SU-DHL-6 (cell line): ENCODE measurements around the gene TCAIM.

ENCODE experiments used
- H2AFZ ChIP-seq: fragments of 200-600 bp; sonication (generic); 2 replicates; pipeline ENCODE4 v1.6.1; 2014; ENCODE audit warnings: low read depth, mild to moderate bottlenecking, moderate library complexity, mixed read lengths, antibody characterized with exemption, low read length; ENCODE audit not compliant: severe bottlenecking
- H3F3A ChIP-seq: fragments of 200-600 bp; shearing (Covaris generic); 2 replicates; pipeline ENCODE4 v1.6.0; 2016; ENCODE audit warnings: antibody characterized with exemption, mild to moderate bottlenecking; ENCODE audit not compliant: insufficient read depth
- H3K27ac ChIP-seq: fragments of 200-600 bp; sonication (generic); 2 replicates; pipeline ENCODE4 v1.5.1; 2016; ENCODE audit warnings: low read depth, mild to moderate bottlenecking, low read length, moderate library complexity, mixed read lengths
- H3K27me3 ChIP-seq: fragments of 200-600 bp; sonication (generic), shearing (Covaris generic); 2 replicates; pipeline ENCODE4 v1.6.0; 2014; ENCODE audit warnings: mild to moderate bottlenecking, low read length
- H3K36me3 ChIP-seq: fragments of 200-600 bp; sonication (generic); 2 replicates; pipeline ENCODE4 v1.6.1; 2014; ENCODE audit warnings: mild to moderate bottlenecking, low read length, mixed read lengths
- H3K4me2 ChIP-seq: fragments of 300-600, 200-600 bp; shearing (Covaris generic), sonication (generic); 2 replicates; pipeline ENCODE4 v1.6.0; 2014; ENCODE audit warnings: low read length, low read depth, mild to moderate bottlenecking; ENCODE audit not compliant: poor library complexity, severe bottlenecking
- H3K4me3 ChIP-seq: fragments of 200-600 bp; sonication (generic); 2 replicates; pipeline ENCODE4 v1.5.1; 2014; ENCODE audit warnings: antibody characterized with exemption, low read length, mild to moderate bottlenecking, mixed read lengths; ENCODE audit not compliant: insufficient read depth, poor library complexity, severe bottlenecking
- H3K79me2 ChIP-seq: fragments of 200-600 bp; sonication (generic); 2 replicates; pipeline ENCODE4 v1.6.1; 2014; ENCODE audit warnings: mild to moderate bottlenecking, low read length, moderate library complexity; ENCODE audit not compliant: insufficient read depth
- H3K9ac ChIP-seq: fragments of 200-600 bp; sonication (generic); 2 replicates; pipeline ENCODE4 v1.7.0; 2014; ENCODE audit warnings: mild to moderate bottlenecking, low read length
- H3K9me2 ChIP-seq: fragments of 200-600 bp; sonication (generic); replicated peaks from 2 replicates; pipeline ENCODE4 v1.6.1; 2014; ENCODE audit warnings: low read length; ENCODE audit not compliant: insufficient read depth
- H3K9me3 ChIP-seq: fragments of 200-600 bp; sonication (generic); 2 replicates; pipeline ENCODE4 v1.6.1; 2014; ENCODE audit warnings: low read length, mixed read lengths; ENCODE audit not compliant: insufficient read depth
- H4K20me1 ChIP-seq: fragments of 200-600 bp; sonication (generic); 2 replicates; pipeline ENCODE4 v1.6.1; 2014; ENCODE audit warnings: low read depth, mild to moderate bottlenecking, antibody characterized with exemption, low read length, moderate library complexity, mixed read lengths
- CTCF ChIP-seq: fragments of 200-600 bp; sonication (generic); IDR thresholded peaks from one replicate; pipeline ENCODE4 v1.5.1; 2017; ENCODE audit warnings: antibody characterized with exemption, mild to moderate bottlenecking, low read length, moderate library complexity; ENCODE audit not compliant: insufficient read depth, poor library complexity, severe bottlenecking
- EZH2phosphoT487 ChIP-seq: fragments of 200-600 bp; sonication (generic), shearing (Covaris generic); conservative IDR thresholded peaks from 2 replicates; pipeline ENCODE4 v1.6.1; 2018; ENCODE audit warnings: mild to moderate bottlenecking, antibody characterized with exemption, low read length, moderate library complexity, mixed read lengths

The TCAIM gene

GRCh38 chr3:44329946-44330345, 8.6 kb upstream of the TCAIM start:
- H3K79me2 ChIP-seq, result no peaks in the 10 kb centered on the region
- no peaks in the 10 kb centered on the region for H3F3A ChIP-seq
- no peaks in the 10 kb centered on the region for H4K20me1 ChIP-seq
- H3K9me3 ChIP-seq, result no peaks in the 10 kb centered on the region
- H3K27ac ChIP-seq, result no peak overlapping the region
- no peak overlapping the region for H3K4me3 ChIP-seq
- H2AFZ ChIP-seq, result no peak overlapping the region
- no peak overlapping the region for H3K9ac ChIP-seq
- H3K4me2 ChIP-seq, result no peak overlapping the region
- no peaks in the 10 kb centered on the region for H3K9me2 ChIP-seq
- no peaks in the 10 kb centered on the region for H3K27me3 ChIP-seq
- no peaks in the 10 kb centered on the region for H3K36me3 ChIP-seq
- TF ChIP-seq CTCF (no peak), EZH2phosphoT487 (no peak)

- Histone ChIP-seq H4K20me1 (no peaks in the 10 kb centered on the region), H3K4me3 (no peak overlapping the region), H3K79me2 (no peaks in the 10 kb centered on the region), H3K9me2 (no peaks in the 10 kb centered on the region), H3K9ac (no peak overlapping the region), H3K4me2 (no peak overlapping the region), H3K27ac (no peak overlapping the region), H3K27me3 (no peaks in the 10 kb centered on the region), H2AFZ (no peak overlapping the region), H3K36me3 (no peaks in the 10 kb centered on the region), H3K9me3 (no peaks in the 10 kb centered on the region), H3F3A (no peaks in the 10 kb centered on the region)
- no peak for TF ChIP-seq CTCF
- TF ChIP-seq EZH2phosphoT487, result no peak
Observed at GRCh38 chr3:44330444-44330843, 8.1 kb upstream of the TCAIM start.

GRCh38 chr3:44334326-44334725, 4.2 kb upstream of the TCAIM start:
- no peaks in the 10 kb centered on the region for H3K27me3 ChIP-seq
- H3F3A ChIP-seq, result peaks cover 6% of the 10 kb centered on the region
- no peak overlapping the region for H3K9ac ChIP-seq
- H3K4me2 ChIP-seq, result no peak overlapping the region
- no peaks in the 10 kb centered on the region for H3K9me2 ChIP-seq
- no peaks in the 10 kb centered on the region for H3K36me3 ChIP-seq
- no peaks in the 10 kb centered on the region for H3K9me3 ChIP-seq
- peaks cover 4% of the 10 kb centered on the region for H3K79me2 ChIP-seq
- no peak overlapping the region for H3K4me3 ChIP-seq
- no peak overlapping the region for H2AFZ ChIP-seq
- TF ChIP-seq CTCF, result no peak
- no peak for TF ChIP-seq EZH2phosphoT487
- H4K20me1 ChIP-seq, result no peaks in the 10 kb centered on the region
- no peak overlapping the region for H3K27ac ChIP-seq
